Left ventricle myocardium superior (tissue), 1 donor: ENCODE results near the gene PTCD1. TPM values are rescaled to one million over a fixed set of nuclear protein-coding genes. Genes with fewer than 3 reads are reported as not detected.
"Not testable (repeated sequence)": the region's sequence is repeated elsewhere in the genome, so short reads cannot be mapped to it uniquely, and the experiment has no call there.

ENCODE experiments used
- ATAC-seq: fragments of 200-7000 bp; cut with Tn5 transposase; one replicate; pipeline ENCODE4 v1.9.1; 2020; ENCODE audit warnings: mild to moderate bottlenecking, moderate library complexity
- DNase-seq: peaks from one replicate; pipeline ENCODE4 v3.0.0-alpha.2; 2020
- intact Hi-C: fragments of 100-400 bp; cut with micrococcal nuclease; formaldehyde crosslinking; loops from one replicate; pipeline ENCODE4 v1.11.0; 2022
- total RNA-seq: library from RNA; stranded (reverse); fragmentation: NEBNext Ultra II Directional; extraction: Animal tissue kit (Norgen Biotek cat#: 25700); gene quantifications from one replicate; pipeline ENCODE4 v1.2.1, GENCODE V29; 2021
- donor health status: DM: no; HTN: yes; CAD: no; lungs with severe emphysema.

Gene PTCD1
- total RNA-seq, 1 donor from 2014 or later = 3.1 TPM

- DNase-seq = peak; percentile 50
- peak; percentile 54 for ATAC-seq
- intact Hi-C loops = no loop called here
These were observed 14.5 kb upstream of the PTCD1 start for GRCh38 chr7:99453105-99453504.

GRCh38 chr7:99452541-99452940 is 13.9 kb upstream of the PTCD1 start:
- ATAC-seq = no peak
- no peak for DNase-seq
- intact Hi-C loops = no loop called here

- DNase-seq (no peak), ATAC-seq (peak; percentile 62)
- intact Hi-C loops = no loop called here
These were observed 13.3 kb upstream of the PTCD1 start for GRCh38 chr7:99451936-99452335.

- DNase-seq (no peak), ATAC-seq (no peak)
- intact Hi-C loops = no loop called here
These were observed 10.7 kb upstream of the PTCD1 start for GRCh38 chr7:99449326-99449725.

- intact Hi-C loops = no loop called here
- no peak for DNase-seq
- ATAC-seq = no peak
These were observed 10.3 kb upstream of the PTCD1 start for GRCh38 chr7:99448855-99449254.

- intact Hi-C loops = no loop called here
- DNase-seq (no peak), ATAC-seq (no peak)
These were observed 9.3 kb upstream of the PTCD1 start for GRCh38 chr7:99447943-99448342.

GRCh38 chr7:99446096-99446495 is 7.5 kb upstream of the PTCD1 start:
- intact Hi-C loops = no loop called here
- ATAC-seq (no peak), DNase-seq (no peak)

- intact Hi-C loops = no loop called here
- DNase-seq (no peak), ATAC-seq (no peak)
These were observed 1.6 kb upstream of the PTCD1 start for GRCh38 chr7:99440195-99440594.

GRCh38 chr7:99437946-99438572 is 539 bp downstream of the PTCD1 start:
- DNase-seq (no peak), ATAC-seq (peak; percentile 25)
- intact Hi-C loops = no loop called here

- DNase-seq (no peak), ATAC-seq (no peak)
- intact Hi-C loops = no loop called here
These were observed 5.4 kb downstream of the PTCD1 start for GRCh38 chr7:99433158-99433557.

GRCh38 chr7:99431756-99432540 is 6.7 kb downstream of the PTCD1 start:
- intact Hi-C loops, ATAC-seq: not testable (repeated sequence)
- DNase-seq = peak; percentile 0

GRCh38 chr7:99429756-99430155 is 8.8 kb downstream of the PTCD1 start:
- intact Hi-C loops = no loop called here
- DNase-seq = no peak
- no peak for ATAC-seq

- ATAC-seq (no peak), DNase-seq (no peak)
- intact Hi-C loops = no loop called here
These were observed 9.5 kb downstream of the PTCD1 start for GRCh38 chr7:99428972-99429566.

GRCh38 chr7:99424932-99425730 is 13.5 kb downstream of the PTCD1 start:
- intact Hi-C loops = no loop called here
- DNase-seq (no peak), ATAC-seq (no peak)

- DNase-seq = no peak
- ATAC-seq = no peak
- intact Hi-C loops = no loop called here
These were observed 16.0 kb downstream of the PTCD1 start for GRCh38 chr7:99422625-99423024.

GRCh38 chr7:99422186-99422585 is 16.4 kb downstream of the PTCD1 start:
- ATAC-seq = no peak
- intact Hi-C loops = no loop called here
- no peak for DNase-seq

GRCh38 chr7:99420986-99421385 is 17.6 kb downstream of the PTCD1 start:
- intact Hi-C loops = no loop called here
- DNase-seq (no peak), ATAC-seq (no peak)

- intact Hi-C loops = no loop called here
- DNase-seq = no peak
- ATAC-seq = no peak
These were observed 18.4 kb downstream of the PTCD1 start for GRCh38 chr7:99420213-99420612.

GRCh38 chr7:99419323-99420021 is 19.1 kb downstream of the PTCD1 start:
- no peak for ATAC-seq

More at GRCh38 chr7:99419323-99420021, 19.1 kb downstream of the PTCD1 start:
- DNase-seq = no peak
- intact Hi-C loops = no loop called here
